GM10248 (cell line): ENCODE results near the gene ARSB.

Experiments
- CTCF ChIA-PET: fragments of 300-600 bp; sonication (Branson Sonifier 250); formaldehyde crosslinking; extraction: SDS; loops from one replicate; lab custom pipeline; 2021; ENCODE audit warnings: antibody characterized with exemption; lab: Yijun Ruan, JAX
- POLR2A ChIA-PET: fragments of 350-650 bp; sonication (Branson Sonifier 250); formaldehyde crosslinking; extraction: SDS; loops from one replicate; lab custom pipeline; 2020; ENCODE audit warnings: antibody characterized with exemption; lab: Yijun Ruan, JAX
- DNase-seq: peaks from one replicate; pipeline ENCODE4 v3.0.0; 2012; ENCODE audit errors: extremely low spot score
- CTCF ChIP-seq: IDR thresholded peaks from 2 replicates; pipeline ENCODE4 v1.5.1; 2012; ENCODE audit warnings: mild to moderate bottlenecking, low read depth; ENCODE audit errors: extremely low read depth, missing control alignments, control extremely low read depth

The ARSB gene

GRCh38 chr5:79002374-79002773, 17.3 kb upstream of the ARSB start:
- no peak for TF ChIP-seq CTCF
- CTCF ChIA-PET: interaction anchor here (1.2 to 2.5 kb wide), 2 partner anchors 20 to 22 kb away, joined by 5 to 6 read pairs; no protein-coding TSS in a partner anchor
- no peak for DNase-seq
- POLR2A ChIA-PET: no interaction called here

- no peak for TF ChIP-seq CTCF
- no peak for DNase-seq
- ChIA-PET CTCF (interaction anchor here (0.8 to 2.5 kb wide), 4 partner anchors 9 to 23 kb away, joined by 3 to 6 read pairs (median 4); no protein-coding TSS in a partner anchor), POLR2A (no interaction called here)
Observed at GRCh38 chr5:79001471-79001870, 16.4 kb upstream of the ARSB start.

GRCh38 chr5:78997090-78997489, 12.0 kb upstream of the ARSB start:
- ChIA-PET POLR2A (no interaction called here), CTCF (interaction anchor here (1.0 kb wide), 2 partner anchors 11 to 28 kb away, joined by 3 to 4 read pairs; partner anchors contain the start of gene ARSB)
- TF ChIP-seq CTCF: no peak
- no peak for DNase-seq

- ChIA-PET POLR2A (no interaction called here), CTCF (interaction anchor here (0.9 to 1.2 kb wide), 6 partner anchors 10 to 29 kb away, joined by 3 to 5 read pairs (median 4); no protein-coding TSS in a partner anchor)
- DNase-seq: no peak
- TF ChIP-seq CTCF: no peak
Observed at GRCh38 chr5:78995521-78996007, 10.5 kb upstream of the ARSB start.

GRCh38 chr5:78993165-78993564, 8.1 kb upstream of the ARSB start:
- no peak for TF ChIP-seq CTCF
- ChIA-PET CTCF (interaction anchor here (1.0 kb wide), 1 partner anchor 30 kb away, joined by 3 read pairs; no protein-coding TSS in a partner anchor), POLR2A (no interaction called here)
- DNase-seq: no peak

- no peak for TF ChIP-seq CTCF
- no peak for DNase-seq
- POLR2A ChIA-PET: no interaction called here
- CTCF ChIA-PET: interaction anchor here (0.6 to 1.0 kb wide), 3 partner anchors 9 to 33 kb away, joined by 3 to 4 read pairs (median 3); no protein-coding TSS in a partner anchor
Observed at GRCh38 chr5:78992146-78992545, 7.0 kb upstream of the ARSB start.
